ENCODE results near the gene ATP6V1G3. TPM values are rescaled to one million over a fixed set of nuclear protein-coding genes. Genes with fewer than 3 reads are reported as not detected.

ATP6V1G3 gene
- total RNA-seq, 2 donors from 2014 or later = not detected

GRCh38 chr1:198494658-198495103 lies 45.8 kb downstream of the ATP6V1G3 start:
- no peak for DNase-seq

DNA sequence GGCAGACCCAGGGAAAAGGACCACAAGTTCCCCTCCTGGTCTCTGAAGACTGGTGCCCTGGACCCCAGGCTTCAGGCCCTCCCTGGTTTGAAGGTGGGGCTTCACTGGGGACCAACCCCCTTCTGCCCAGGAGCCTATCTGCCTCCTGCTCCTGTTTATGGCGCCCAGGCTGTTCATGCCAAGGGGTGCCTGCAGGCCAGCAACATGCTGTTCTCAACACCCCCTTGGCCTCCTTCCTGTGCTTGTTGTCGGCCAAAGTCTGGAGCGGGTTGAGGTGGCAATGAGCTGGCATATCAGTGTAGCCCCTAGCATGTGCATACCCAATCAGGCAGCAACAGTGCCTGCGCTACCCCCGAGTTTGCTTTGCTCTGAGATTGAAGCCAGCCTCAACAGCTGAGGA lies 46.3 kb downstream of the ATP6V1G3 start:
- Histone ChIP-seq H3K9me3 (no peaks in the 10 kb centered on the region), H3K4me1 (no peaks in the 10 kb centered on the region), H3K27ac (no peak overlapping the region), H3K36me3 (replicated peaks in 1 of 2; ENCODE audit: insufficient read depth in 1 of 2, low read depth in 2 of 2) (no peaks in the 10 kb centered on the region), H3K27me3 (no peaks in the 10 kb centered on the region), H3K4me3 (no peak overlapping the region)
- 70 to 79% methylated on average over 2 to 5 of the region's 5 CpGs for WGBS, 2 donors
- TF ChIP-seq, protein P1, sequence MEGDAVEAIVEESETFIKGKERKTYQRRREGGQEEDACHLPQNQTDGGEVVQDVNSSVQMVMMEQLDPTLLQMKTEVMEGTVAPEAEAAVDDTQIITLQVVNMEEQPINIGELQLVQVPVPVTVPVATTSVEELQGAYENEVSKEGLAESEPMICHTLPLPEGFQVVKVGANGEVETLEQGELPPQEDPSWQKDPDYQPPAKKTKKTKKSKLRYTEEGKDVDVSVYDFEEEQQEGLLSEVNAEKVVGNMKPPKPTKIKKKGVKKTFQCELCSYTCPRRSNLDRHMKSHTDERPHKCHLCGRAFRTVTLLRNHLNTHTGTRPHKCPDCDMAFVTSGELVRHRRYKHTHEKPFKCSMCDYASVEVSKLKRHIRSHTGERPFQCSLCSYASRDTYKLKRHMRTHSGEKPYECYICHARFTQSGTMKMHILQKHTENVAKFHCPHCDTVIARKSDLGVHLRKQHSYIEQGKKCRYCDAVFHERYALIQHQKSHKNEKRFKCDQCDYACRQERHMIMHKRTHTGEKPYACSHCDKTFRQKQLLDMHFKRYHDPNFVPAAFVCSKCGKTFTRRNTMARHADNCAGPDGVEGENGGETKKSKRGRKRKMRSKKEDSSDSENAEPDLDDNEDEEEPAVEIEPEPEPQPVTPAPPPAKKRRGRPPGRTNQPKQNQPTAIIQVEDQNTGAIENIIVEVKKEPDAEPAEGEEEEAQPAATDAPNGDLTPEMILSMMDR (IDR thresholded peaks at IDR 0.05) = no peak
- TF ChIP-seq POLR2A (IDR thresholded peaks at IDR 0.05) = no peak
- ATAC-seq (no peak), DNase-seq (no peak)
- intact Hi-C loops (cut with DNase I) = no loop called here

More at GRCh38 chr1:198494658-198495103, 45.8 kb downstream of the ATP6V1G3 start:
- Histone ChIP-seq H3K27me3 (no peaks in the 10 kb centered on the region), H3K27ac (no peak overlapping the region), H3K4me1 (no peaks in the 10 kb centered on the region), H3K4me3 (no peak overlapping the region), H3K9me3 (no peaks in the 10 kb centered on the region), H3K36me3 (replicated peaks in 1 of 2; ENCODE audit: insufficient read depth in 1 of 2, low read depth in 2 of 2) (no peaks in the 10 kb centered on the region)
- no peak for ATAC-seq
- intact Hi-C loops (cut with DNase I) = no loop called here
- WGBS, 2 donors = 82% methylated on average over 10 of the region's 13 CpGs; no CpG with 5 or more reads in 1 of the 2 donors
- TF ChIP-seq, protein P1 (IDR thresholded peaks at IDR 0.05) = no peak
- TF ChIP-seq POLR2A (IDR thresholded peaks at IDR 0.05) = no peak

DNA sequence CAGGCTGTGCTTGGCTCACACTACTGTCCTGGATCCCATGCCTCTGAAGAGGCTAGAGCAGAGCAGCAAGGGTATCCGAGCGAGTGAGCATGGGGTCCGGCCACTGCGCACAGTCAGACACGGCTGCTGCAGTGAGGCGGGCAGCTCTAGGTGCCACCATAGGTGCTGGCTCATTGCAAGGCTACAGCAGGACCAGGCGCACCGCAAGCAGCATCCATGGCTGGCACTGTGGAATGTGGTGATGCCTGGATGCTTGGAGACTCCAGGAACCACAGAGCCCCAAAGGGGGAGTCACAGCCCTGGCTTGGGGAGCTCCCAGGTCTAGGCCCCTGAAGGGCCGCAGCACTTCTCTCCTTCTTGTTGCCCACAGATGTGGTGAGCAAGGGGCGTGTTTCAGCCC lies 47.2 kb downstream of the ATP6V1G3 start:
- Histone ChIP-seq H3K9me3 (no peaks in the 10 kb centered on the region), H3K4me1 (no peaks in the 10 kb centered on the region), H3K27ac (no peak overlapping the region), H3K27me3 (no peaks in the 10 kb centered on the region), H3K4me3 (no peak overlapping the region), H3K36me3 (replicated peaks in 1 of 2; ENCODE audit: insufficient read depth in 1 of 2, low read depth in 2 of 2) (no peaks in the 10 kb centered on the region)
- 90 to 93% methylated on average over 8 to 10 of the region's 10 CpGs for WGBS, 2 donors
- ATAC-seq (no peak), DNase-seq (no peak)
- intact Hi-C loops (cut with DNase I) = no loop called here
- TF ChIP-seq POLR2A (IDR thresholded peaks at IDR 0.05) = no peak
- TF ChIP-seq, protein P1 (IDR thresholded peaks at IDR 0.05) = no peak

DNA sequence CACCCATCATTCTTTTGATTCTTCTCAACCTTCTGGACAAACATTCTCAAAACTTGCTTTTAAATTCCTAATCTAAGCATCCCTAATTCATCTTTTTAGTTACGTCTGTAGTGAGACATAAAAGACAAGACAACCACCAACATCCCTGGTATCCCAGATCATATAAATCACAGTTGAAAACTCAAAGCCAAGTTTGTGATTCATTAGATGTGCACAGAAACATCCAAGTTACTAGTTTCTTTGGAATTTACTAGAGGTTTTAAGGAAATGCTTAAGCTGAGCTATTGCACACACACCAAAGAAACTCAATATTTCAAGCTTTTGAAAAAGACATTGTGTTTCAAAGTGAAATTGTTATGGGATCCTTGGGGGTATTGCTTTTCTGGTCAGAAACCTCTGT lies 47.6 kb downstream of the ATP6V1G3 start:
- Histone ChIP-seq H3K27ac (no peak overlapping the region), H3K36me3 (replicated peaks in 1 of 2; ENCODE audit: insufficient read depth in 1 of 2, low read depth in 2 of 2) (no peaks in the 10 kb centered on the region), H3K27me3 (no peaks in the 10 kb centered on the region), H3K4me3 (no peak overlapping the region), H3K9me3 (no peaks in the 10 kb centered on the region), H3K4me1 (no peaks in the 10 kb centered on the region)
- 61 to 73% methylated on average over 1 of the region's 1 CpG for WGBS, 2 donors
- DNase-seq (no peak), ATAC-seq (no peak)
- TF ChIP-seq POLR2A (IDR thresholded peaks at IDR 0.05) = no peak
- TF ChIP-seq, protein P1 (IDR thresholded peaks at IDR 0.05) = no peak
- intact Hi-C loops (cut with DNase I) = no loop called here

- no peak for ATAC-seq
- TF ChIP-seq POLR2A (IDR thresholded peaks at IDR 0.05) = no peak
- DNase-seq = no peak
- Histone ChIP-seq H3K27me3 (no peaks in the 10 kb centered on the region), H3K4me1 (no peaks in the 10 kb centered on the region), H3K9me3 (no peaks in the 10 kb centered on the region), H3K4me3 (no peak overlapping the region), H3K27ac (no peak overlapping the region), H3K36me3 (replicated peaks in 1 of 2; ENCODE audit: insufficient read depth in 1 of 2, low read depth in 2 of 2) (no peaks in the 10 kb centered on the region)
- intact Hi-C loops (cut with DNase I) = no loop called here
- 46 to 56% methylated on average over 3 of the region's 3 CpGs for WGBS, 2 donors
Observed at GRCh38 chr1:198491596-198491995, 48.9 kb downstream of the ATP6V1G3 start.

All from body of pancreas (tissue), 4 donors.